ENCODE results near the gene SMIM30.

GRCh38 chr7:113083132-113083815 lies 35.1 kb downstream of the SMIM30 start:
- TF ChIP-seq CTCF (conservative IDR thresholded peaks at IDR 0.05) (no peak), ZFX (IDR thresholded peaks at IDR 0.05) (no peak)

All from C4-2B (cell line).